Common myeloid progenitor, CD34-positive (primary cell): ENCODE results near the gene ZNF32.
A peak's percentile ranks its signal among the peaks of the same experiment; 100 is the strongest.

Experiments used
- CTCF ChIA-PET: fragments of 350-600 bp; sonication (Branson Sonifier 250); formaldehyde crosslinking; loops from one replicate; lab custom pipeline; 2021; ENCODE audit warnings: antibody characterized with exemption; lab: Charles Lee
- POLR2A ChIA-PET: fragments of 350-600 bp; sonication (Branson Sonifier 250); formaldehyde crosslinking; loops from one replicate; lab custom pipeline; 2021; ENCODE audit warnings: antibody characterized with exemption; lab: Charles Lee
- DNase-seq, 3 donors: peaks; one replicate each; pipeline versions ENCODE4 v3.0.0 to v3.0.0-alpha.2; 2013
- H3K27ac ChIP-seq, 2 experiments: 1 replicate in 1 of 2; 2 replicates in 1 of 2; pipeline ENCODE4 v1.7.0; 2013; ENCODE audit warnings: inconsistent platforms in 2 of 2, low read length in 2 of 2, mild to moderate bottlenecking in 2 of 2, low read depth in 1 of 2, moderate library complexity in 1 of 2; ENCODE audit not compliant: severe bottlenecking in 2 of 2, insufficient read depth in 1 of 2, poor library complexity in 1 of 2
- H3K27me3 ChIP-seq, 5 experiments: replicated peaks in 2 of 5; 1 replicate in 3 of 5; 2 replicates in 2 of 5; pipeline versions ENCODE4 v1.6.1 to v1.7.0; 2013; ENCODE audit warnings: low read length in 4 of 5, mild to moderate bottlenecking in 2 of 5, moderate library complexity in 2 of 5, inconsistent platforms in 1 of 5; ENCODE audit not compliant: insufficient read depth in 5 of 5, control insufficient read depth in 4 of 5
- H3K36me3 ChIP-seq, 4 experiments: 1 replicate in 2 of 4; 2 replicates in 2 of 4; pipeline versions ENCODE4 v1.6.1 to v1.7.0; 2013; ENCODE audit warnings: low read length in 3 of 4, control low read depth in 1 of 4, mild to moderate bottlenecking in 1 of 4; ENCODE audit not compliant: control insufficient read depth in 4 of 4, insufficient read depth in 4 of 4
- H3K4me1 ChIP-seq, 4 experiments: 1 replicate in 3 of 4; 2 replicates in 1 of 4; pipeline versions ENCODE4 v1.6.1 to v1.7.1; 2013; ENCODE audit warnings: low read length in 3 of 4, mild to moderate bottlenecking in 3 of 4, control low read depth in 1 of 4, inconsistent platforms in 1 of 4, moderate library complexity in 1 of 4; ENCODE audit not compliant: control insufficient read depth in 4 of 4, insufficient read depth in 4 of 4; ENCODE audit errors: control extremely low read depth in 1 of 4
- H3K4me3 ChIP-seq, 7 experiments: 1 replicate in 4 of 7; 2 replicates in 3 of 7; pipeline versions ENCODE4 v1.5.1 to v1.7.0; 2013; ENCODE audit warnings: mild to moderate bottlenecking in 7 of 7, low read length in 6 of 7, moderate library complexity in 6 of 7, inconsistent platforms in 2 of 7, low read depth in 2 of 7, control low read depth in 1 of 7; ENCODE audit not compliant: insufficient read depth in 4 of 7, control insufficient read depth in 1 of 7; ENCODE audit errors: extremely low read depth in 1 of 7
- H3K9me3 ChIP-seq, 5 experiments: 1 replicate in 4 of 5; 2 replicates in 1 of 5; pipeline versions ENCODE4 v1.6.1 to v1.7.1; 2013; ENCODE audit warnings: low read length in 4 of 5, mild to moderate bottlenecking in 2 of 5, inconsistent platforms in 1 of 5, low read depth in 1 of 5, moderate library complexity in 1 of 5; ENCODE audit not compliant: control insufficient read depth in 4 of 5, insufficient read depth in 2 of 5; ENCODE audit errors: control extremely low read depth in 1 of 5
- WGBS: methylation state at CpG from one replicate; pipeline ENCODE4 v1.1.5; 2013; ENCODE audit not compliant: insufficient coverage; 5-methylcytosine and 5-hydroxymethylcytosine counted together

Gene ZNF32

DNA sequence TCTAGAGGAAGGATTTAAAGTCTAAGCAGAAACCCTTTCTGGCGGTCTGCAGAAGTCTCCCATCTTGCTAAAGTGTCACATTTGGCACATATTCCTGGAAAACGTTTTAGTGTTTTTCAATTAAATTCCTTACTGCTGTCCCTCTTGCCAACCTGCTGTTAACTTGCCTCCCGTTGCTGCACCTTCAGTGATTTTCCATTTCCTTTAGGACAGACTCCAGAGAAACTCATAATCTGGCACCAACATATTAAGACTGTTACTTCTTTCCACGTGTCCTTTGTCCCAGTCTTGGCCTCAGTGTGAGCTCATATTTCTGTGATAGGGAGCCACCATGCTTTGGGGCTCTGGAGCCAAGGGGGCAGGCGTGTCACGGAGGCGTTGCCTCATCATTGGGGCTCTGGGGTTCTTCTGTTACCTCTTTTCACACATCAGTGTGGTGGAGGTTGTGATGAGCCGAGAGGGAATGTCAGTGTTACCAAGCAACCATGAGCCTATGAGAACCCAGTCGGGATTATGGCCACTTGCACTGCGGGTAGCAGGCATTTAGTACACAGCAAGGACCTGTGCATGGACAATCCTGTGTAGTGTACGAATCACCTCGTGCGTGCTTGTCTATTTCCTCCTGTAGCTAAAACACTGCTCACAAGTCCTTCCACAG is 26.0 kb upstream of the ZNF32 start:
- Histone ChIP-seq H3K4me1 (no peaks in the 10 kb centered on the region), H3K27ac (no peak overlapping the region), H3K36me3 (no peaks in the 10 kb centered on the region), H3K27me3 (peaks cover 0 to 14% (median 4%) of the 10 kb centered on the region in 5 experiments), H3K4me3 (no peak overlapping the region), H3K9me3 (no peaks in the 10 kb centered on the region)
- DNase-seq, result no peak
- WGBS, result 95% methylated on average over 10 of the region's 13 CpGs
- POLR2A ChIA-PET, result no interaction called here
- CTCF ChIA-PET, result interaction anchor here (1.0 to 4.9 kb wide), 5 partner anchors 7 to 712 kb away, joined by 3 to 34 read pairs (median 6); no protein-coding TSS in a partner anchor

DNA sequence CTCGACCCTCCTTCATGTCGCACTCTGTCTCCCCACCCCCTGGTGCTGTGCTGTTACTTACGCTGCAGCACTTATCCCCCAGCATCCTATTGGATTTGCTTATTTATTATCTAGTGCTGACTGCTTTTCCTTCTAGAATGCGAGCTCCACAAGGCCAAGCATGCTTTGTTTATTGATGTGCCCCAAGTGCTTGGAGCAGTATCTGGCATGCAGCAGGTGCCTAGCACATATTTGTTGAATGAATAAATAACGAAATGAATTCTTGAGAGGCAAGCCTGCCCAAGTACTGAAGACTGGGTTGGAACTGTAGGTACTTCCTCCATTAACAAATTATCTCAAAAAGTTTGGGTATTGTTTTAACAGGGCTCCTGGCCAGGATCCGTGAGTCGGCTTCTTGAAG is 24.8 kb upstream of the ZNF32 start:
- Histone ChIP-seq H3K27me3 (peaks cover 0 to 14% (median 5%) of the 10 kb centered on the region in 5 experiments), H3K4me3 (no peak overlapping the region), H3K36me3 (no peaks in the 10 kb centered on the region), H3K27ac (no peak overlapping the region), H3K4me1 (no peaks in the 10 kb centered on the region), H3K9me3 (no peaks in the 10 kb centered on the region)
- no peak for DNase-seq
- WGBS, result 68% methylated on average over 4 of the region's 7 CpGs
- CTCF ChIA-PET, result interaction anchor here (0.6 to 4.9 kb wide), 6 partner anchors 9 to 635 kb away, joined by 3 to 34 read pairs (median 4); no protein-coding TSS in a partner anchor
- POLR2A ChIA-PET, result no interaction called here

DNA sequence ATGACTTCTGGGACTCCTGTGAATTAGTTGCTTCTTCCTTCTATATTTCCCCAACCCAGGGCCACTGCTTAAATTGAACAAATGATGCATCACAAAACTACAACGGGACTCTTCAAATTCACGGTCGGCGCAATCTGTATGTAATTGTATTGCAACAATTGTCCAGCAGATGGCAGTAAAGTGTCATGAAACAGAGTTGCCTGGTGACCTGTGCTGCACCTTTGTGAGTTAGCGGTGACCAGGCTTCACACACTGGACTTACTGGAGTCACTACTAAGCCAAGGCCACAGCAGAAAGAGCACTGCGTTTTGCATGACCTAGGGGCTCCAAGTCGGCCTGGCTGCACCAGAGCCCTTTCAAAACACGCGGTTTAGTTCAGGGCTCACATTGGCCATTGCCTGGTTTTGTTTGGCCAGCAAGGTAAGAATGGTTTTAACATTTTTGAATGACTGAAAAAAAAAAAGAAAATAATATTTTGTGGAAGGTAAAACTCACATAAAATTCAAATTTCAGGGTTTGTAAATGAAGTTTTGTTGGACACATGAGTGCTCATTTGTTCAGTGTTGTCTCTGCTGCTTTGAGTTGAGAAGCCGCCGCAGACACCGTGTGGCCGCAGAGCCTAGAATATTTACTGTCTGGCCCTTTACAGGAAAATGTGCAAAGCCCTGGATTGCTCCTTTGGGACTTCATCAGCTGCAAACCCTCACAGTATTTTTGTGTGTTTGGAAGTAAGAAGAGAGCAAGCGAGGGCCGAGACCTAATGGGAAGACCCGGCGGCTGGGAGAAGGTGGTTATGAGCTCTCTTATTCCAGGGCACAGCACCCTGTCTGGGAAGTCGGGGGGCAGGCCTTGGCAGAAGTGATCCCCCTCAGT is 23.2 kb upstream of the ZNF32 start:
- no peak overlapping the region for H3K4me3 ChIP-seq
- peaks cover 0 to 28% (median 5%) of the 10 kb centered on the region in 5 experiments for H3K27me3 ChIP-seq
- peak; percentile 57 to 71 (median 64) for DNase-seq
- CTCF ChIA-PET, result interaction anchor here (0.7 to 4.9 kb wide), 13 partner anchors 10 to 1193 kb away, joined by 3 to 34 read pairs (median 3); no protein-coding TSS in a partner anchor
- H3K27ac ChIP-seq, result no peak overlapping the region
- H3K36me3 ChIP-seq, result no peaks in the 10 kb centered on the region
- 52% methylated on average over 17 of the region's 18 CpGs for WGBS
- POLR2A ChIA-PET, result no interaction called here
- H3K9me3 ChIP-seq, result no peaks in the 10 kb centered on the region
- H3K4me1 ChIP-seq, result peaks cover 0 to 7% (median 5%) of the 10 kb centered on the region in 4 experiments

DNA sequence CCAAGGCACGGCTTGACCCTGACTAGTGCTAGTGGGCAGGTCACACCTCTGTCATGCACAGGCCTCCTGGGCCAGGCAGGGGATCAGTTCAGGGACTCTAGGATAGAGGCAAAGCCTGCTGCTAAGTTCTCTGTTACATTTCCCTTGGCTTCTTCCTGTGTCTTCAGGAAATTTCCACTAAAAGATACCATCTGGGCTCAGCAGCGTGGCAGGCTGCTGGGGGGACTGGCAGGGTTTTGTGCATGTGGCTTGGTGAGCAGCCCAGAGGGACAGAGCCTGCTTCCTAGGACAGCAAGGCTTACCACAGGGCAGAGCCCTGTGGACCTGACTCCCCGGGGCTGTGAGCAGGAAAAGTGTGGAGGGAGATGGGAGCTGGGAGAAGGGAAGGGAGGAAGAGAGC is 20.7 kb upstream of the ZNF32 start:
- WGBS, result 67% methylated on average over 2 of the region's 3 CpGs
- peaks cover 0 to 28% (median 7%) of the 10 kb centered on the region in 5 experiments for H3K27me3 ChIP-seq
- POLR2A ChIA-PET, result no interaction called here

DNA sequence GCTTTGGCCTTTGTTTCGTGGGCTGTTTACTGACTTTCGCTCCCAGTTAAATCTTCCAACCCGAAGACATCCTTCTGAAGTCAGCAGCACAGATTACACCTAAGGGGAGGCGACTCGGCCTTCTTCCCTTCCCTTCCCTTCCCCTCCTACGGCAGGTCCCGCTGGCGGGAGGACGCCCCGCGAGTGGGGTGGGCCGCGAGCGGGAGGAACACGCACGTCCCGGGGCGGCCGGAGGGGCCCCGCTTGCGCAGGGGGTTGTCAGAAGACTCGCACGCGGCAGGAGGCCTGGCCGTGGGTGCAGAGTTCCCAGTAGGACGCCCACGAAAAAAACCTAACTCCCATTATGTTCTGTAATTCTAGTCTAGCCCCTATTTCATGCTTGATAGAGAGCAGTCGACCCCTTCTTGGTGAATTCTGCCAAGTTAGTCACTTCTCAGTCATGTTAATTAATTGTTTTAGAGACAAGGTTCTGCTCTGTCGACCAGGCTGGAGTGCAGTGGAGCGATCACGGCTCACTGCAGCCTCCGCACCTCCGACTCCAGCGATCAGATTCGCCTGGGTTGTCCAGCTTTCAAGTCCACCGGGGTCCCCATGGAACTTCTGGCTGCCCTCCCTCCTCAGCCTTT is 19.2 kb upstream of the ZNF32 start:
- H3K36me3 ChIP-seq, result no peaks in the 10 kb centered on the region
- H3K27ac ChIP-seq, result no peak overlapping the region
- peak overlapping the region in 4 of 7 experiments; percentile 5 to 67 (median 54) for H3K4me3 ChIP-seq
- peaks cover 0 to 16% (median 11%) of the 10 kb centered on the region in 4 experiments for H3K4me1 ChIP-seq
- peaks cover 0 to 25% (median 7%) of the 10 kb centered on the region in 5 experiments for H3K27me3 ChIP-seq
- 92% methylated on average over 24 of the region's 36 CpGs for WGBS
- ChIA-PET CTCF (interaction anchor here (1.3 kb wide), 2 partner anchors 15 to 1197 kb away, joined by 3 to 4 read pairs; no protein-coding TSS in a partner anchor), POLR2A (no interaction called here)
- H3K9me3 ChIP-seq, result peaks cover 0 to 3% (median under 1%) of the 10 kb centered on the region in 5 experiments
- DNase-seq, result no peak

More for the DNA sequence above, 20.7 kb upstream of the ZNF32 start:
- Histone ChIP-seq H3K9me3 (no peaks in the 10 kb centered on the region), H3K36me3 (no peaks in the 10 kb centered on the region), H3K4me3 (no peak overlapping the region), H3K4me1 (peaks cover 0 to 16% (median 11%) of the 10 kb centered on the region in 4 experiments), H3K27ac (no peak overlapping the region)
- CTCF ChIA-PET, result interaction anchor here (1.5 to 2.4 kb wide), 4 partner anchors 17 to 720 kb away, joined by 3 to 11 read pairs (median 8); no protein-coding TSS in a partner anchor
- no peak for DNase-seq

DNA sequence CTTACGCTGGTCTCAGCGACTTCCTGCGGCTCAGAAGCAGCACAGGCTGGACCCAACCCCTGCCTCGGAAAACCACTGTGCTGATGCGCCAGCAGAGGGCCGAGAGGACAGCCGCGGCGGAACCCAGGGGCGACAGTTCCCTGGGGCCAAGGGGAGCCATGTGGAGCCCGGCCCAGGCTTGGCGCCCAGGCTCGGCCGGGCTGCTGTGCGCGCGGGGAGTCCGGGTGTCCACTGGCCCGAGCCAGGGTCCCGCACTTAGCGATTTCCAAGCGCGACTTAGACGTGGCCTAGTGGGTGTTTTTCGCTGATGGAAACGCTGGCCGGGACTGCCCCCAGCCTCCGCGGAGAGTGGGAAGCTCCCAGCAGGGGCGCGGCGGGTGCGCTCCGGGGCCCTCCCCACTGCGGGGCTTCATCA is 18.6 kb upstream of the ZNF32 start:
- CTCF ChIA-PET, result interaction anchor here (0.9 to 1.3 kb wide), 3 partner anchors 9 to 1198 kb away, joined by 3 to 4 read pairs (median 3); no protein-coding TSS in a partner anchor
- WGBS, result 9% methylated on average over 25 of the region's 35 CpGs

More for the DNA sequence above, 18.6 kb upstream of the ZNF32 start:
- Histone ChIP-seq H3K4me1 (peaks cover 0 to 16% (median 11%) of the 10 kb centered on the region in 4 experiments), H3K27ac (no peak overlapping the region), H3K9me3 (peaks cover 0 to 3% (median 2%) of the 10 kb centered on the region in 5 experiments), H3K36me3 (no peaks in the 10 kb centered on the region), H3K4me3 (peak overlapping the region in 4 of 7 experiments; percentile 5 to 67 (median 54)), H3K27me3 (peaks cover 0 to 25% (median 7%) of the 10 kb centered on the region in 5 experiments)
- POLR2A ChIA-PET, result no interaction called here
- DNase-seq, result peak in 1 of 3 donors; percentile 39
